HCT116 (cell line): ENCODE results near the gene TBC1D16. TPM values are rescaled to one million over a fixed set of nuclear protein-coding genes. Genes with fewer than 3 reads are reported as not detected.

Source experiments
- ATAC-seq: fragments of 200-7000 bp; cut with Tn5 transposase; 2 replicates; pipeline ENCODE4 v1.9.1; 2020; ENCODE audit warnings: mild to moderate bottlenecking, moderate library complexity
- BruUV-seq: library from RNA; stranded (reverse); fragments of 400-500 nt; replicated peaks from 2 replicates; lab custom pipeline; 2021; lab: Mats Ljungman, UMichigan
- CTCF ChIA-PET: fragments of 300-600 bp; sonication (Branson Sonifier 250); formaldehyde crosslinking; loops from one replicate; lab custom pipeline; 2021; ENCODE audit warnings: antibody characterized with exemption; lab: Charles Lee
- POLR2A ChIA-PET: fragments of 300-600, 350-600 bp; sonication (Branson Sonifier 250); formaldehyde crosslinking; loops from one replicate; lab custom pipeline; 2021; ENCODE audit warnings: antibody characterized with exemption; lab: Charles Lee
- RAD21 ChIA-PET, 2 experiments: fragments of 300-600 bp; sonication (Branson Sonifier 250); formaldehyde crosslinking; loops; one replicate each; lab custom pipeline; 2023; ENCODE audit warnings: low total read pairs in 2 of 2; ENCODE audit not compliant: uncharacterized antibody in 2 of 2, unreplicated experiment in 2 of 2, low non-redundant PET in 1 of 2; lab: Charles Lee
- DNase-seq: peaks from one replicate; pipeline ENCODE4 v3.0.0-alpha.2; 2010; ENCODE audit warnings: low read depth, low spot score
- H2AFZ ChIP-seq: fragments of 200-600 bp; shearing (Covaris generic), sonication (generic); 2 replicates; pipeline ENCODE4 v1.6.1; 2017; ENCODE audit warnings: low read depth, mixed run types, mixed read lengths, antibody characterized with exemption, low read length; ENCODE audit not compliant: poor library complexity, severe bottlenecking
- H3K27ac ChIP-seq: 2 replicates; pipeline ENCODE4 v1.5.1; 2012; ENCODE audit warnings: low read depth, low read length
- H3K27me3 ChIP-seq: fragments of 200-600 bp; sonication (generic); 2 replicates; pipeline ENCODE4 v1.6.1; 2016; ENCODE audit warnings: mixed run types, low read length, mixed read lengths; ENCODE audit not compliant: insufficient read depth
- H3K36me3 ChIP-seq, 2 experiments: fragments of 200-500 bp in 1 of 2; fragments of 200-600 bp in 1 of 2; sonication (Bioruptor generic) in 1 of 2; sonication (generic) in 1 of 2; 2 replicates each; pipeline versions ENCODE4 v1.5.1 to v1.6.1; 2014 to 2016; ENCODE audit warnings: low read length in 2 of 2, inconsistent platforms in 1 of 2, mixed read lengths in 1 of 2, mixed run types in 1 of 2; ENCODE audit not compliant: insufficient read depth in 2 of 2, control insufficient read depth in 1 of 2
- H3K4me1 ChIP-seq, 2 experiments: fragments of 200-600 bp in 1 of 2; sonication (generic) in 1 of 2; 2 replicates each; pipeline versions ENCODE4 v1.5.1 to v1.6.1; 2012 to 2017; ENCODE audit warnings: low read length in 2 of 2, inconsistent platforms in 1 of 2, mild to moderate bottlenecking in 1 of 2, mixed read lengths in 1 of 2, mixed run types in 1 of 2, moderate library complexity in 1 of 2; ENCODE audit not compliant: insufficient read depth in 2 of 2, control insufficient read depth in 1 of 2
- H3K4me2 ChIP-seq: fragments of 200-600 bp; sonication (generic); 2 replicates; pipeline ENCODE4 v1.6.1; 2017; ENCODE audit warnings: mixed run types, low read length, mixed read lengths
- H3K4me3 ChIP-seq, 2 experiments: fragments of 200-600 bp in 1 of 2; sonication (generic) in 1 of 2; replicated peaks in 1 of 2; 2 replicates each; pipeline ENCODE4 v1.5.1; 2011 to 2016; ENCODE audit warnings: low read length in 2 of 2, control low read depth in 1 of 2, low read depth in 1 of 2, mild to moderate bottlenecking in 1 of 2, mixed read lengths in 1 of 2, mixed run types in 1 of 2
- H3K79me2 ChIP-seq: fragments of 200-600 bp; sonication (generic); 2 replicates; pipeline ENCODE4 v1.6.1; 2017; ENCODE audit warnings: mild to moderate bottlenecking, mixed run types, low read length, moderate library complexity, mixed read lengths; ENCODE audit not compliant: insufficient read depth
- H3K9ac ChIP-seq: fragments of 200-600 bp; sonication (generic); 2 replicates; pipeline ENCODE4 v1.6.1; 2016; ENCODE audit warnings: low read length, mixed read lengths
- H3K9me2 ChIP-seq: fragments of 200-600 bp; sonication (generic), shearing (Covaris generic); 2 replicates; pipeline ENCODE4 v1.6.1; 2017; ENCODE audit warnings: mixed run types, mild to moderate bottlenecking, moderate library complexity; ENCODE audit not compliant: insufficient read depth
- H3K9me3 ChIP-seq, 2 experiments: fragments of 200-500 bp in 1 of 2; fragments of 200-600 bp in 1 of 2; sonication (Bioruptor generic) in 1 of 2; sonication (generic) in 1 of 2; 2 replicates each; pipeline ENCODE4 v1.6.1; 2014 to 2017; ENCODE audit warnings: low read length in 2 of 2, mixed read lengths in 2 of 2, inconsistent platforms in 1 of 2, low read depth in 1 of 2, mild to moderate bottlenecking in 1 of 2, mixed run types in 1 of 2, moderate library complexity in 1 of 2; ENCODE audit not compliant: control insufficient read depth in 1 of 2, insufficient read depth in 1 of 2
- H4K20me1 ChIP-seq: fragments of 200-600 bp; sonication (generic), shearing (Covaris generic); 2 replicates; pipeline ENCODE4 v1.6.1; 2017; ENCODE audit warnings: mixed run types, mild to moderate bottlenecking, moderate library complexity; ENCODE audit not compliant: insufficient read depth
- CEBPB ChIP-seq: IDR thresholded peaks from 2 replicates; pipeline ENCODE4 v1.6.1; 2012; ENCODE audit warnings: low read depth
- EGR1 ChIP-seq: IDR thresholded peaks from 2 replicates; pipeline ENCODE4 v1.6.1; 2012; ENCODE audit warnings: low read depth
- ELF1 ChIP-seq: IDR thresholded peaks from 2 replicates; pipeline ENCODE4 v1.6.1; 2012; ENCODE audit warnings: low read depth, borderline replicate concordance
- EZH2phosphoT487 ChIP-seq: fragments of 200-600 bp; IDR thresholded peaks from 2 replicates; pipeline ENCODE4 v1.6.1; 2018; ENCODE audit warnings: antibody characterized with exemption, borderline replicate concordance
- FOSL1 ChIP-seq: IDR thresholded peaks from 2 replicates; pipeline ENCODE4 v1.6.1; 2012; ENCODE audit warnings: low read depth
- POLR2A ChIP-seq: IDR thresholded peaks from 2 replicates; pipeline ENCODE4 v1.7.0; 2011; ENCODE audit warnings: borderline replicate concordance; ENCODE audit not compliant: insufficient read depth, insufficient read length; ENCODE audit errors: extremely low read depth
- POLR2AphosphoS5 ChIP-seq: IDR thresholded peaks from 2 replicates; pipeline ENCODE4 v1.6.1; 2011; ENCODE audit warnings: mild to moderate bottlenecking, low read depth, low read length, moderate library complexity
- RAD21 ChIP-seq: IDR thresholded peaks from 2 replicates; pipeline ENCODE4 v1.6.1; 2012; ENCODE audit warnings: low read depth, mild to moderate bottlenecking
- SIN3A ChIP-seq: IDR thresholded peaks from 2 replicates; pipeline ENCODE4 v1.6.1; 2012; ENCODE audit warnings: low read depth
- SRF ChIP-seq: IDR thresholded peaks from 2 replicates; pipeline ENCODE4 v1.6.1; 2012; ENCODE audit warnings: low read depth
- TCF7L2 ChIP-seq: IDR thresholded peaks from 2 replicates; pipeline ENCODE4 v1.7.0; 2011; ENCODE audit warnings: borderline replicate concordance, inconsistent platforms; ENCODE audit not compliant: insufficient read depth, insufficient read length; ENCODE audit errors: extremely low read depth
- YY1 ChIP-seq: IDR thresholded peaks from 2 replicates; pipeline ENCODE4 v1.6.1; 2011; ENCODE audit warnings: low read length, low read depth, moderate library complexity, mild to moderate bottlenecking; ENCODE audit not compliant: insufficient replicate concordance; ENCODE audit errors: extremely low read depth
- ZFX ChIP-seq: fragments of 450-650 bp; IDR thresholded peaks from 2 replicates; pipeline ENCODE4 v1.6.1; 2017
- ZNF274 ChIP-seq: fragments of 200-500 bp; sonication (Bioruptor generic); IDR thresholded peaks from 2 replicates; pipeline ENCODE4 v1.6.1; 2014; ENCODE audit warnings: mild to moderate bottlenecking, low read depth, low read length, inconsistent platforms
- intact Hi-C: fragments of 100-400 bp; cut with micrococcal nuclease; formaldehyde crosslinking; loops from 2 replicates; pipeline ENCODE4 v1.10.0; 2022
- total RNA-seq: library from RNA; stranded (reverse); gene quantifications from one replicate; pipeline ENCODE4 v1.2.1, GENCODE V29; 2021; ENCODE audit not compliant: unreplicated experiment
- TF ChIP-seq, protein P1 (sequence below): IDR thresholded peaks from 2 replicates; pipeline ENCODE4 v1.6.1; 2011; ENCODE audit warnings: mild to moderate bottlenecking, low read length, moderate library complexity; ENCODE audit not compliant: insufficient replicate concordance; ENCODE audit errors: extremely low read depth
- TF ChIP-seq, protein P2 (sequence below): IDR thresholded peaks from 2 replicates; pipeline ENCODE4 v1.6.1; 2012
- TF ChIP-seq, protein P3 (sequence below): IDR thresholded peaks from 2 replicates; pipeline ENCODE4 v1.6.1; 2012
- TF ChIP-seq, protein P4 (sequence below), 3 experiments: fragments of 200-600 bp in 1 of 3; sonication (generic) in 1 of 3; IDR thresholded peaks in 2 of 3; conservative IDR thresholded peaks in 1 of 3; 2 replicates each; pipeline ENCODE4 v1.5.1; 2012 to 2017; ENCODE audit warnings: low read depth in 2 of 3, low read length in 2 of 3, antibody characterized with exemption in 1 of 3, borderline replicate concordance in 1 of 3, control low read depth in 1 of 3, mild to moderate bottlenecking in 1 of 3, mixed read lengths in 1 of 3, mixed run types in 1 of 3, moderate library complexity in 1 of 3; ENCODE audit not compliant: insufficient read depth in 1 of 3
- TF ChIP-seq, protein P5 (sequence below): IDR thresholded peaks from 2 replicates; pipeline ENCODE4 v1.6.1; 2012; ENCODE audit warnings: low read depth

The TBC1D16 gene
- total RNA-seq, 1 experiment from 2014 or later, result 31.1 TPM

DNA sequence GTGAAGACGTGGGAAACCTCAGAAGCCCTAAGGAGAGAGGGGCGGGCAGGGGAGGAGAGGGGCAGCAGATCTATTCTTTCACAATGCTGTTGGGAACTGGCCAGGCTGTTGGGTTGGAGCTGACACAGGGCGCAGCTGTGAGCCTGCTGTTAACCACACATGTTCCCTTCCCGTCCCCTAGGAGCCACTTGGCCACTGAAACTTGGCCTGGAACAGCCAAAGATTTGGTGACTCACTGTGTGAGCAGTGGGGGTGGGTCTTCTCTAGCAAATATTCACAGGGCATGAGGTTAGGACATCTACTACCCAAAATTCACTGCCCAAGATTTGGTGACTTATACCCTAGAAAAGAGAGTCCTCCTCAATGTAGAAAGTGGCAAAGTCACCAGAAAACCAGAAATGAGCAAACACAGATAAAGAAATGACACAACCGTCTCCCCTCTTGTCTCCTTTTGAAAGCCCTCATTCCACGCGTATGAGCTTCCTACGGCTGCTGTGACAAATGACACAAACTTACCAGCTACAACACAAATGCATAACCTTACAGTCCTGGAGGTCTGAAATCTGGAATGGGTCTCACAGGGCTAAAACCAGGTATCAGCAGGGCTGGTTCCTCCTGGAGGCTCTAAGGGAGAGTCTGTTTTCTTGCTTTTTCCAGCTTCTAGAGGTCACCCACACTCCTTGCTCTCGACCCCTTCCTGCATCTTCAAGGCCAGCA lies 6.3 kb downstream of the TBC1D16 start:
- peak; percentile 29; the same call in 1 of the 2 replicates for ATAC-seq
- ChIA-PET POLR2A (no interaction called here), RAD21 (no interaction called here), CTCF (interaction anchor here (2.0 to 4.8 kb wide), 2 partner anchors 21 to 23 kb away, joined by 4 to 19 read pairs; no protein-coding TSS in a partner anchor)
- Histone ChIP-seq H3K4me2 (0 out of 2 replicates have a peak overlapping the region, but pooled peaks have one; percentile 5), H3K9me3 (no peaks in the 10 kb centered on the region), H3K9ac (no peak overlapping the region), H3K36me3 (no peaks in the 10 kb centered on the region), H3K27ac (no peak overlapping the region), H4K20me1 (no peaks in the 10 kb centered on the region), H3K27me3 (no peaks in the 10 kb centered on the region), H3K9me2 (no peaks in the 10 kb centered on the region), H2AFZ (no peak overlapping the region), H3K4me1 (peaks cover 0 to 11% of the 10 kb centered on the region in 2 experiments; a peak in 2 of 4 replicates), H3K4me3 (no peak overlapping the region), H3K79me2 (peaks cover 8% of the 10 kb centered on the region; the same call in 1 of the 2 replicates)
- intact Hi-C loops, result no loop called here
- TF ChIP-seq CEBPB (no peak), RAD21 (no peak), SRF (no peak), POLR2A (no peak), ELF1 (no peak), POLR2AphosphoS5 (no peak), ZNF274 (no peak), EZH2phosphoT487 (no peak), YY1 (no peak), EGR1 (no peak), SIN3A (no peak), ZFX (no peak), TCF7L2 (no peak), FOSL1 (no peak)
- TF ChIP-seq, protein P1, sequence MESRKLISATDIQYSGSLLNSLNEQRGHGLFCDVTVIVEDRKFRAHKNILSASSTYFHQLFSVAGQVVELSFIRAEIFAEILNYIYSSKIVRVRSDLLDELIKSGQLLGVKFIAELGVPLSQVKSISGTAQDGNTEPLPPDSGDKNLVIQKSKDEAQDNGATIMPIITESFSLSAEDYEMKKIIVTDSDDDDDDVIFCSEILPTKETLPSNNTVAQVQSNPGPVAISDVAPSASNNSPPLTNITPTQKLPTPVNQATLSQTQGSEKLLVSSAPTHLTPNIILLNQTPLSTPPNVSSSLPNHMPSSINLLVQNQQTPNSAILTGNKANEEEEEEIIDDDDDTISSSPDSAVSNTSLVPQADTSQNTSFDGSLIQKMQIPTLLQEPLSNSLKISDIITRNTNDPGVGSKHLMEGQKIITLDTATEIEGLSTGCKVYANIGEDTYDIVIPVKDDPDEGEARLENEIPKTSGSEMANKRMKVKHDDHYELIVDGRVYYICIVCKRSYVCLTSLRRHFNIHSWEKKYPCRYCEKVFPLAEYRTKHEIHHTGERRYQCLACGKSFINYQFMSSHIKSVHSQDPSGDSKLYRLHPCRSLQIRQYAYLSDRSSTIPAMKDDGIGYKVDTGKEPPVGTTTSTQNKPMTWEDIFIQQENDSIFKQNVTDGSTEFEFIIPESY, result no peak
- TF ChIP-seq, protein P2, sequence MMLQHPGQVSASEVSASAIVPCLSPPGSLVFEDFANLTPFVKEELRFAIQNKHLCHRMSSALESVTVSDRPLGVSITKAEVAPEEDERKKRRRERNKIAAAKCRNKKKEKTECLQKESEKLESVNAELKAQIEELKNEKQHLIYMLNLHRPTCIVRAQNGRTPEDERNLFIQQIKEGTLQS, result no peak
- TF ChIP-seq, protein P3, sequence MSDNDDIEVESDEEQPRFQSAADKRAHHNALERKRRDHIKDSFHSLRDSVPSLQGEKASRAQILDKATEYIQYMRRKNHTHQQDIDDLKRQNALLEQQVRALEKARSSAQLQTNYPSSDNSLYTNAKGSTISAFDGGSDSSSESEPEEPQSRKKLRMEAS, result no peak
- TF ChIP-seq, protein P4, sequence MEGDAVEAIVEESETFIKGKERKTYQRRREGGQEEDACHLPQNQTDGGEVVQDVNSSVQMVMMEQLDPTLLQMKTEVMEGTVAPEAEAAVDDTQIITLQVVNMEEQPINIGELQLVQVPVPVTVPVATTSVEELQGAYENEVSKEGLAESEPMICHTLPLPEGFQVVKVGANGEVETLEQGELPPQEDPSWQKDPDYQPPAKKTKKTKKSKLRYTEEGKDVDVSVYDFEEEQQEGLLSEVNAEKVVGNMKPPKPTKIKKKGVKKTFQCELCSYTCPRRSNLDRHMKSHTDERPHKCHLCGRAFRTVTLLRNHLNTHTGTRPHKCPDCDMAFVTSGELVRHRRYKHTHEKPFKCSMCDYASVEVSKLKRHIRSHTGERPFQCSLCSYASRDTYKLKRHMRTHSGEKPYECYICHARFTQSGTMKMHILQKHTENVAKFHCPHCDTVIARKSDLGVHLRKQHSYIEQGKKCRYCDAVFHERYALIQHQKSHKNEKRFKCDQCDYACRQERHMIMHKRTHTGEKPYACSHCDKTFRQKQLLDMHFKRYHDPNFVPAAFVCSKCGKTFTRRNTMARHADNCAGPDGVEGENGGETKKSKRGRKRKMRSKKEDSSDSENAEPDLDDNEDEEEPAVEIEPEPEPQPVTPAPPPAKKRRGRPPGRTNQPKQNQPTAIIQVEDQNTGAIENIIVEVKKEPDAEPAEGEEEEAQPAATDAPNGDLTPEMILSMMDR (IDR thresholded peaks at IDR 0.05 in 2 of 3, conservative IDR thresholded peaks at IDR 0.05 in 1 of 3; ENCODE audit: borderline replicate concordance in 1 of 3, insufficient read depth in 1 of 3, low read depth in 2 of 3, low read length in 2 of 3), result no peak
- TF ChIP-seq, protein P5, sequence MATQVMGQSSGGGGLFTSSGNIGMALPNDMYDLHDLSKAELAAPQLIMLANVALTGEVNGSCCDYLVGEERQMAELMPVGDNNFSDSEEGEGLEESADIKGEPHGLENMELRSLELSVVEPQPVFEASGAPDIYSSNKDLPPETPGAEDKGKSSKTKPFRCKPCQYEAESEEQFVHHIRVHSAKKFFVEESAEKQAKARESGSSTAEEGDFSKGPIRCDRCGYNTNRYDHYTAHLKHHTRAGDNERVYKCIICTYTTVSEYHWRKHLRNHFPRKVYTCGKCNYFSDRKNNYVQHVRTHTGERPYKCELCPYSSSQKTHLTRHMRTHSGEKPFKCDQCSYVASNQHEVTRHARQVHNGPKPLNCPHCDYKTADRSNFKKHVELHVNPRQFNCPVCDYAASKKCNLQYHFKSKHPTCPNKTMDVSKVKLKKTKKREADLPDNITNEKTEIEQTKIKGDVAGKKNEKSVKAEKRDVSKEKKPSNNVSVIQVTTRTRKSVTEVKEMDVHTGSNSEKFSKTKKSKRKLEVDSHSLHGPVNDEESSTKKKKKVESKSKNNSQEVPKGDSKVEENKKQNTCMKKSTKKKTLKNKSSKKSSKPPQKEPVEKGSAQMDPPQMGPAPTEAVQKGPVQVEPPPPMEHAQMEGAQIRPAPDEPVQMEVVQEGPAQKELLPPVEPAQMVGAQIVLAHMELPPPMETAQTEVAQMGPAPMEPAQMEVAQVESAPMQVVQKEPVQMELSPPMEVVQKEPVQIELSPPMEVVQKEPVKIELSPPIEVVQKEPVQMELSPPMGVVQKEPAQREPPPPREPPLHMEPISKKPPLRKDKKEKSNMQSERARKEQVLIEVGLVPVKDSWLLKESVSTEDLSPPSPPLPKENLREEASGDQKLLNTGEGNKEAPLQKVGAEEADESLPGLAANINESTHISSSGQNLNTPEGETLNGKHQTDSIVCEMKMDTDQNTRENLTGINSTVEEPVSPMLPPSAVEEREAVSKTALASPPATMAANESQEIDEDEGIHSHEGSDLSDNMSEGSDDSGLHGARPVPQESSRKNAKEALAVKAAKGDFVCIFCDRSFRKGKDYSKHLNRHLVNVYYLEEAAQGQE, result no peak
- DNase-seq, result no peak
- BruUV-seq, result no TSS peak
